Measurements from ENCODE around the gene AGAP1.

AGAP1 gene

DNA sequence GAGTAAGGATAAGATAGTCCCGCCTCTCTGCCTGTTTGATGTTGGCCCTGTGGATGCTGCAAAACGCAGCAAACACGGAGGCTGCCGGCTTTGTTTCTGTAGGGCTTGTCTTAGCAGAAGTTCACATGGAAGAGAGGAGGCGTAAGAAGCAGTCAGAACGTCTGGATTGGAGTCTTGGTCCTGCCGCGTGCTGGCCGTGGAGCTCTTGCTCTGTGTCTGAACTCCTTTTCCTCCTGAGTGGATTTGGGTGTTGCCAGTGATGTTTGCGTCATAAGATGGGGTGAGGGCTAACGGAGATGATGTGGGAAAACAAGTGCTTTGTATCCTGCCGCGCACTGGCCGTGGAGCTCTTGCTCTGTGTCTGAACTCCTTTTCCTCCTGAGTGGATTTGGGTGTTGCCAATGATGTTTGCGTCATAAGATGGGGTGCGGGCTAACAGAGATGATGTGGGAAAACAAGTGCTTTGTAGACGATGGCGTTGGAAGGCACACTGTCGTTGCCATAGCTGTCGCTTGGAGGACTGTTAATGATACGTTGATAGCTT lies 240.9 kb downstream of the AGAP1 start:
- WGBS, 2 experiments: 92 to 94% methylated on average over 21 of the region's 21 CpGs
- H3K36me3 ChIP-seq (ENCODE audit: control insufficient read depth, insufficient read depth, low read length): no peaks in the 10 kb centered on the region
- no peak overlapping the region for H3K27ac ChIP-seq (ENCODE audit: insufficient read depth, low read depth, low read length, poor library complexity, severe bottlenecking)
- H3K27me3 ChIP-seq (ENCODE audit: control insufficient read depth, insufficient read depth, low read length, poor library complexity, severe bottlenecking): no peaks in the 10 kb centered on the region
- peaks cover 11% of the 10 kb centered on the region for H3K4me1 ChIP-seq (ENCODE audit: control insufficient read depth, insufficient read depth, low read length)
- H3K4me3 ChIP-seq (ENCODE audit: insufficient read depth, low read depth, low read length): no peak overlapping the region
- no peaks in the 10 kb centered on the region for H3K9me3 ChIP-seq (ENCODE audit: control insufficient read depth, low read length)

DNA sequence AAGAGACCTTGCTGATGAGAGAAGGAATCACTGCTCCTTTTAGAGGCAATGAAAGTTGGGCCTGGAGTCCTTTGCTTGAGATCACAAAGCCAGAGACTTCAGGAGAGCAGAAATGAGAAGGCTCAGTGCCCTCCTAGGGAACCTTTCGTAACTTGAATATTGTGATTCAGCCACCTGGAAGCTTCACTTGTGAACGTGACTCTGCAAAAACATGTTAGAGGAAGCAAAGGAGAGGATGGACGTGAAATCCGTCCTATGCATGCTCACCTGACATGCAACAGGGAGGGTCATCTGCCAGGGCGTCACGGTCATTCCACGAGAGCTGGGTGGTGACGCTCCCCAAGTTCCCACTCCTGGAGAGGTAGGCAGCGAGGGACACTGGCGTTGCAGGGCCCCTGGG lies 243.6 kb downstream of the AGAP1 start:
- H3K4me1 ChIP-seq (ENCODE audit: control insufficient read depth, insufficient read depth, low read length): peaks cover 6% of the 10 kb centered on the region
- 94 to 96% methylated on average over 10 of the region's 10 CpGs for WGBS, 2 experiments
- no peaks in the 10 kb centered on the region for H3K36me3 ChIP-seq (ENCODE audit: control insufficient read depth, insufficient read depth, low read length)
- H3K27me3 ChIP-seq (ENCODE audit: control insufficient read depth, insufficient read depth, low read length, poor library complexity, severe bottlenecking): no peaks in the 10 kb centered on the region
- H3K27ac ChIP-seq (ENCODE audit: insufficient read depth, low read depth, low read length, poor library complexity, severe bottlenecking): no peak overlapping the region
- no peak overlapping the region for H3K4me3 ChIP-seq (ENCODE audit: insufficient read depth, low read depth, low read length)
- no peaks in the 10 kb centered on the region for H3K9me3 ChIP-seq (ENCODE audit: control insufficient read depth, low read length)

DNA sequence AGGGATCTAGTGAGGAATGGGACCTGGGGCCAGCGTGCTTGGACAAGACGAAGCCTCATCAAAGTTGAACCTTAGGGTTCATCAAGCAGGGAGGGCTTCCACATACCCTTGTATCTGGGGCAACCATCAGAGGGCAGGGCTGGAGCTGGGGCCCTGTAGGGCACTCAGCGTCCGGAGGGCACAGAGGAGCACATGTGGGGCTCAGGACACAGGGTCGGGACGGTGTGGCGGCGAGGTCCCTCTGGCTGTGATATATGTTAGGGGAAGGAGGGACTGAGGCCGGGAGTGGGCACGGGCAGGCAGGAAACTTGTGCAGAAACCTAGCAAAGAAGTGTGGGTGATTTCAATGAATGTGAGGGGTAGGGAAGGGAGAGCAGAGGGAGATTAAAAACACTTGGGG lies 244.0 kb downstream of the AGAP1 start:
- WGBS, 2 experiments: 95 to 98% methylated on average over 10 of the region's 10 CpGs
- H3K4me1 ChIP-seq (ENCODE audit: control insufficient read depth, insufficient read depth, low read length): peaks cover 3% of the 10 kb centered on the region
- H3K9me3 ChIP-seq (ENCODE audit: control insufficient read depth, low read length): no peaks in the 10 kb centered on the region
- H3K27me3 ChIP-seq (ENCODE audit: control insufficient read depth, insufficient read depth, low read length, poor library complexity, severe bottlenecking): no peaks in the 10 kb centered on the region
- H3K4me3 ChIP-seq (ENCODE audit: insufficient read depth, low read depth, low read length): no peak overlapping the region
- no peaks in the 10 kb centered on the region for H3K36me3 ChIP-seq (ENCODE audit: control insufficient read depth, insufficient read depth, low read length)
- H3K27ac ChIP-seq (ENCODE audit: insufficient read depth, low read depth, low read length, poor library complexity, severe bottlenecking): no peak overlapping the region

DNA sequence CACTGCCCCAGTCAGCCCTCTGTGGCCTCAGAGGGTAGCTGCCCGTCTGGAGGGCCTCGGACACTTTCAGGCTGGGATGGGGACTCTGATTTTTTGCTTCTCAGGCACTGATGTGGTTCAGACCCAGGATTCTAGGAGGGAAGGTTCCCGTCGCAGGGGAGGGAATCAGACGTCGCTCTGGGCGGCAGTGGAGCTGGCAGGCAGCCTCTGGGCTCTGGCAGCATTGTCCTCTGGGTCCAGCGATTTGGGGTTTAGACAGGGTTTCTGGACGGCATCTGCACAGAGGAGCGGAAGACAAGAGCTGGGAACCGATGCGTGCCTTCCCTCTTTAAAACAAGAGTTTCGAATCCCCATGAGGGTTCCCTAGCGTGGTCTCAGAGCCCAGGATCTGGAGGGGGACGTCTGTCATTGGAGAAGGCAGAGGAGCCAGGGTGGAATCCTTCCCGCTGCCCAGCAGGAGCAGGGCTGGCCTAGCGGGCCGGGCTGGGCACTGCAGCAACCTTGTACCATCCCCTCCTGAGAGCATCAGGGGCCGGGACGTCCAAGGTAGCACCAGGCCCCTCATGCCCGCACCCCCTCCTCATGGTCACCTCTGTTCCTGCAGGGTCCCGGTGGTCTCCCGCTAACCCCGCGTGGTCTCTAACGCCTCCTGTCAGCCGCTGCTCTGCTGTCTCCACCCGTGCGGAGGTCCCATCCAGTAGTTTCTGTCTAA lies 246.0 kb downstream of the AGAP1 start:
- 92 to 93% methylated on average over 29 of the region's 29 CpGs for WGBS, 2 experiments
- Histone ChIP-seq H3K4me1 (ENCODE audit: control insufficient read depth, insufficient read depth, low read length) (no peaks in the 10 kb centered on the region), H3K4me3 (ENCODE audit: insufficient read depth, low read depth, low read length) (no peak overlapping the region), H3K9me3 (ENCODE audit: control insufficient read depth, low read length) (no peaks in the 10 kb centered on the region), H3K36me3 (ENCODE audit: control insufficient read depth, insufficient read depth, low read length) (no peaks in the 10 kb centered on the region), H3K27me3 (ENCODE audit: control insufficient read depth, insufficient read depth, low read length, poor library complexity, severe bottlenecking) (no peaks in the 10 kb centered on the region), H3K27ac (ENCODE audit: insufficient read depth, low read depth, low read length, poor library complexity, severe bottlenecking) (no peak overlapping the region)

DNA sequence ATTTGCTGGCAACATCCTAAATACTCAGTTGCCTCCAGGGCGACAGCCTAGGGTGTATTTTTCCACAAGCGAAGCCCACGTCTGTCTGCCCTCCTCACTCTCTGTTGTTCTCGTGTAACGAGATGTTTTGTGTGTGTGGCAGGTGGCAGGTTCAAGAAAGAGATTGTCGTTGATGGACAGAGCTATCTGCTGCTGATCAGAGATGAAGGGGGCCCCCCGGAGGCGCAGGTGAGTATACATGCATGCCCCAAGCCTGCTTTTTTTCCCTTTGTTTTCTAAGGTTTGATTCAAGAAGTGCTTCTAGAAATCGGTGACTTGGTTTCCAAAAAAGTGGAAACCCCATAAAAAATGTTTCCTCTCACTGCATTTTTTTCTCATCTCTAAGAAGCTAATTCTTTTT lies 247.0 kb downstream of the AGAP1 start:
- 59% methylated on average over 9 of the region's 9 CpGs for WGBS, 2 experiments
- Histone ChIP-seq H3K4me3 (ENCODE audit: insufficient read depth, low read depth, low read length) (no peak overlapping the region), H3K27me3 (ENCODE audit: control insufficient read depth, insufficient read depth, low read length, poor library complexity, severe bottlenecking) (no peaks in the 10 kb centered on the region), H3K36me3 (ENCODE audit: control insufficient read depth, insufficient read depth, low read length) (no peaks in the 10 kb centered on the region), H3K4me1 (ENCODE audit: control insufficient read depth, insufficient read depth, low read length) (no peaks in the 10 kb centered on the region), H3K9me3 (ENCODE audit: control insufficient read depth, low read length) (no peaks in the 10 kb centered on the region), H3K27ac (ENCODE audit: insufficient read depth, low read depth, low read length, poor library complexity, severe bottlenecking) (no peak overlapping the region)

DNA sequence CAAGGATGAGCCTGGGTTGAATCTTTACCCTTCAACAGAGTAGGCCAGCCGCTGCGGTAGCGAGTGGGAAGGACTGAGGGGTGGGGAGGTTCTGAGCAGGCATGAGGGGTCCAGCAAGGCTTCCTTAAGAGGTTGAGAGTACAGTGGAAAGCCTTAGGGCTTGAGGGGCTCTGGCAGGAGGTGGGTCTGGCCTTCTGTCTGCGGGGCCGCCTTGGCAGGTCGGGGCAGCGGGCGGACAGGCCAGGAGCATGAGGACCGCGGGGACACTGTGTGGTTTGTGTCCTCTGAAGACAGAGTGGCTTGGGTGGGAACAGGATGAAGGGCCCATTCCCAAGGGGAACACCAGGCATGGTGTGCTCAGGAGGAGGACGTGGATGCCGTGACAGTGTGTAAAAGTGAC lies 250.3 kb downstream of the AGAP1 start:
- H3K27me3 ChIP-seq (ENCODE audit: control insufficient read depth, insufficient read depth, low read length, poor library complexity, severe bottlenecking): no peaks in the 10 kb centered on the region
- no peaks in the 10 kb centered on the region for H3K9me3 ChIP-seq (ENCODE audit: control insufficient read depth, low read length)
- H3K36me3 ChIP-seq (ENCODE audit: control insufficient read depth, insufficient read depth, low read length): no peaks in the 10 kb centered on the region
- 94% methylated on average over 12 of the region's 12 CpGs for WGBS, 2 experiments
- no peak overlapping the region for H3K27ac ChIP-seq (ENCODE audit: insufficient read depth, low read depth, low read length, poor library complexity, severe bottlenecking)
- H3K4me1 ChIP-seq (ENCODE audit: control insufficient read depth, insufficient read depth, low read length): no peaks in the 10 kb centered on the region
- no peak overlapping the region for H3K4me3 ChIP-seq (ENCODE audit: insufficient read depth, low read depth, low read length)

DNA sequence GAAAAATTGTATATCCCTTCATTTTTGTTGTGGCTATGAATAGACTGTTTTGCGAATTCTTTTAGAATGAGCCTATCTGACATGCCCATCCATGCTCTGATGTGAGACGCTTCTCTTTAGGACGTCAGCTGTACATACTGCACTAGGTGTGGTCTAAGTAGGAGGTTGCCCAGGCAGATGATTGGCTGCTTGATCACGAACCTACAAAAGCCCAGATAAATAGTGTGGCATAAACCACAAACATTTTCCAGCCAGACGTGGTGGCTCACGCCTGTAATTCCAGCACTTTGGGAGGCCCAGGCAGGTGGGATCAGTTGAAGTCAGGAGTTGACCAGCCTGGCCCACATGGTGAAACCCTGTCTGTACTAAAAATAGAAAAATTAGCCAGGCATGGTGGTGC lies 251.8 kb downstream of the AGAP1 start:
- Histone ChIP-seq H3K4me1 (ENCODE audit: control insufficient read depth, insufficient read depth, low read length) (no peaks in the 10 kb centered on the region), H3K27me3 (ENCODE audit: control insufficient read depth, insufficient read depth, low read length, poor library complexity, severe bottlenecking) (no peaks in the 10 kb centered on the region), H3K36me3 (ENCODE audit: control insufficient read depth, insufficient read depth, low read length) (peaks cover 6% of the 10 kb centered on the region), H3K4me3 (ENCODE audit: insufficient read depth, low read depth, low read length) (no peak overlapping the region), H3K27ac (ENCODE audit: insufficient read depth, low read depth, low read length, poor library complexity, severe bottlenecking) (no peak overlapping the region), H3K9me3 (ENCODE audit: control insufficient read depth, low read length) (no peaks in the 10 kb centered on the region)
- 89 to 95% methylated on average over 6 of the region's 6 CpGs for WGBS, 2 experiments

DNA sequence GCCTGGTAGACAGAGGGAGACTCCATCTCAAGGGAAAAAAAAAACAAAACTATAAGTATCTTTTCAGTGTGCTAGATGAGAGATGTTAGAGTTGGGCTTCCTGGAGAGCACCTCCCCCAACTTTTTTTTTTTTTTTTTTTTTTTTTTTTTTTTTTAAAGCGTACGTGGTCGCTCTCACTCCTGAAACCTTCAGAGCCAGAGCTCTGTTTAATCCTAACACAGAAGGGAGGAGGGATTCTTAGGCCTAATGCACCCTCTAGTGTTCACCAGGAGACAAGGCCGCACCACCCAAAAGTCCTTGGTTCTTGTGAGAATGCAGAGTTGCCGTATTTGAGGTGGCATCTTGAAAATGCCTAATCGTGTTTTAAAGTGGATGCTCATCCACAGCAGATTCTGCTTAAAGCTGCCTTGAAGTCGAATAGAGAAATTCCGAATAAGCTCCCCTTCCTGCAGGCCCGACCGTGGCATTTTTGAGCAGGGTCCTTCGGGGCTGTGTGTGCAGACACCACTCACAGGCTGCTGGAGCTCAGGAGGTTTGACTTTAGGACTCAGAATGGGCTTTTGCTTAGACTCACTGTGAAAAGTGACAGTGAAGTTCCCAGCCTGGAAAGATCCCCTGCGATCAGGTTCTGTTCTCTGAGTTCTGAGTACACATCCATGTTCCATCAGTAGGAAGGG lies 252.6 kb downstream of the AGAP1 start:
- Histone ChIP-seq H3K36me3 (ENCODE audit: control insufficient read depth, insufficient read depth, low read length) (peaks cover 9% of the 10 kb centered on the region), H3K27me3 (ENCODE audit: control insufficient read depth, insufficient read depth, low read length, poor library complexity, severe bottlenecking) (no peaks in the 10 kb centered on the region), H3K27ac (ENCODE audit: insufficient read depth, low read depth, low read length, poor library complexity, severe bottlenecking) (no peak overlapping the region), H3K9me3 (ENCODE audit: control insufficient read depth, low read length) (no peaks in the 10 kb centered on the region), H3K4me1 (ENCODE audit: control insufficient read depth, insufficient read depth, low read length) (no peaks in the 10 kb centered on the region), H3K4me3 (ENCODE audit: insufficient read depth, low read depth, low read length) (no peak overlapping the region)
- WGBS, 2 experiments: 43 to 53% methylated on average over 10 to 12 of the region's 12 CpGs

DNA sequence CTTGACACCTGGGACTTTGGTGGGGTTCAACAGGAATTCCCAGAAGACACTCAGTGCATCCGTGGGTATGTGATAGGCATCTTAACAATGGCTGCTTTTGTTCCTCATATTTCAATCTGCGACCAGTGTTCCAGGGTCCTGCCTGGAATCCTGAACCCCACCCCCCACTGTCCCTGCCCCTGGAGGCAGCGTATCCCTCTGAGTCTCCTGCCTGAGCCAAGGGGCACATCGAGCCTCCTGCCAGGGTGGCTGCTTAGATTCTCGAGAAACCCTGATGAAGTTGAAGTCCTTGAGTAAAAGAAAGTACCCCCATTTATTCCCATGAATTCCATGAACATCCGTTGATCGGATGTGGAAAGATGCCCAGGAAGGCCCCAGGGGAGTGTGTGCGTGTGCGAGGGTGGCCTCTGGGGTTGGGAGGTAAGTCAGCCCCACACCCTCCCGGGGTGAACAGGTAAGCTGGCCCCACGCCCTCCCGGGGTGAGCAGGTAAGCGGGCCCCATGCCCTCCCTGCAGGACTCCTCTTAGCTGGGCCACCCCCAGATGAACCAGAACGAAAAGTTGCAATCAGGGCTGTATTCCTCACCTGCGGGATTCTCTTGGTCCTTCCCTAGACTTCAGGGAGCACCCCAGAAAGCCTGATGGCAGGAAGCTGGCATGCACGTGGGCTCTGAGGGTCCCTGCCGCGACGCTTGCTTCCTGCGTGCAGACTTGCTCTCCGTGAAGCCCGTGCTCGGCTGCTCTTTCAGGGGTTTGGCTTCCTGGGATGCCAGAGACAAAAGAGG lies 253.3 kb downstream of the AGAP1 start:
- Histone ChIP-seq H3K9me3 (ENCODE audit: control insufficient read depth, low read length) (no peaks in the 10 kb centered on the region), H3K4me1 (ENCODE audit: control insufficient read depth, insufficient read depth, low read length) (no peaks in the 10 kb centered on the region), H3K4me3 (ENCODE audit: insufficient read depth, low read depth, low read length) (no peak overlapping the region), H3K27ac (ENCODE audit: insufficient read depth, low read depth, low read length, poor library complexity, severe bottlenecking) (no peak overlapping the region), H3K27me3 (ENCODE audit: control insufficient read depth, insufficient read depth, low read length, poor library complexity, severe bottlenecking) (no peaks in the 10 kb centered on the region), H3K36me3 (ENCODE audit: control insufficient read depth, insufficient read depth, low read length) (peaks cover 9% of the 10 kb centered on the region)
- WGBS, 2 experiments: 82 to 85% methylated on average over 23 of the region's 23 CpGs

DNA sequence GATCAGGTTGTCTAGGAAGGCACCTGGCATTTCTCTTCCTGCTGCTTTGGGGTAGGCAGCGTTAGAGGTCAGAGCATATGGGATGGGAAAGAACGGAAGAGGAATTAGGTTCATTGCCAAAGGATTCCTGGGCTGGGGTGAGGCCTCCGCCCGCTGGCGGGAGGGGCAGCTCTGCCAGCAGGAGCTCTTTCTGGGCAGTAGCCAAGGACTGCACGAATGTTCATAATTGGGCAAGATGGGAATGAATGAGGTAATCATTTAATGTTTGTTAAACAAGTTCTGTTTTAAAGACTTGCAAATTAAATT lies 253.9 kb downstream of the AGAP1 start:
- no peak overlapping the region for H3K4me3 ChIP-seq (ENCODE audit: insufficient read depth, low read depth, low read length)
- H3K9me3 ChIP-seq (ENCODE audit: control insufficient read depth, low read length): no peaks in the 10 kb centered on the region
- no peaks in the 10 kb centered on the region for H3K27me3 ChIP-seq (ENCODE audit: control insufficient read depth, insufficient read depth, low read length, poor library complexity, severe bottlenecking)
- H3K36me3 ChIP-seq (ENCODE audit: control insufficient read depth, insufficient read depth, low read length): peaks cover 9% of the 10 kb centered on the region
- no peaks in the 10 kb centered on the region for H3K4me1 ChIP-seq (ENCODE audit: control insufficient read depth, insufficient read depth, low read length)
- WGBS, 2 experiments: 71 to 73% methylated on average over 6 of the region's 6 CpGs
- no peak overlapping the region for H3K27ac ChIP-seq (ENCODE audit: insufficient read depth, low read depth, low read length, poor library complexity, severe bottlenecking)
